NCI-H510A treated with DMSO at 0.1 percent for 48 hours (cell line): ENCODE results near the gene DRD4.
"Not testable (repeated sequence)": the region's sequence is repeated elsewhere in the genome, so short reads cannot be mapped to it uniquely, and the experiment has no call there.

ENCODE experiments used
- DNase-seq: peaks from one replicate; lab custom pipeline; 2025; lab: John Stamatoyannopoulos, UW

Gene DRD4

GRCh38 chr11:679271-680207 lies 42.5 kb downstream of the DRD4 start:
- DNase-seq, result no peak

GRCh38 chr11:680476-680875 lies 43.4 kb downstream of the DRD4 start:
- DNase-seq, result no peak

- no peak for DNase-seq
Measured at GRCh38 chr11:680970-681369, 43.9 kb downstream of the DRD4 start.

- no peak for DNase-seq
Measured at GRCh38 chr11:686451-687243, 49.6 kb downstream of the DRD4 start.

- no peak for DNase-seq
Measured at GRCh38 chr11:687751-688150, 50.7 kb downstream of the DRD4 start.

- no peak for DNase-seq
Measured at GRCh38 chr11:688681-689080, 51.6 kb downstream of the DRD4 start.

- no peak for DNase-seq
Measured at GRCh38 chr11:689625-690024, 52.6 kb downstream of the DRD4 start.

GRCh38 chr11:690244-690643 lies 53.2 kb downstream of the DRD4 start:
- DNase-seq, result not testable (repeated sequence)
